Femur (tissue), 1 donor: Measurements from ENCODE around the gene PLPP6.
"Not testable (repeated sequence)": the region's sequence is repeated elsewhere in the genome, so short reads cannot be mapped to it uniquely, and the experiment has no call there.

Experiments
- DNase-seq: peaks from one replicate; pipeline ENCODE4 v3.0.0-alpha.2; 2017

The PLPP6 gene

GRCh38 chr9:4662108-4662988 lies at the start of gene PLPP6:
TSS of gene PLPP6 (plus strand) at chr9:4662294. CDS start at chr9:4662376, 82 bp downstream.
- peak; percentile 91 for DNase-seq

GRCh38 chr9:4614627-4615026 lies 47.5 kb upstream of the PLPP6 start:
- no peak for DNase-seq

- DNase-seq: no peak
Observed at GRCh38 chr9:4615251-4615650, 46.8 kb upstream of the PLPP6 start.

DNA sequence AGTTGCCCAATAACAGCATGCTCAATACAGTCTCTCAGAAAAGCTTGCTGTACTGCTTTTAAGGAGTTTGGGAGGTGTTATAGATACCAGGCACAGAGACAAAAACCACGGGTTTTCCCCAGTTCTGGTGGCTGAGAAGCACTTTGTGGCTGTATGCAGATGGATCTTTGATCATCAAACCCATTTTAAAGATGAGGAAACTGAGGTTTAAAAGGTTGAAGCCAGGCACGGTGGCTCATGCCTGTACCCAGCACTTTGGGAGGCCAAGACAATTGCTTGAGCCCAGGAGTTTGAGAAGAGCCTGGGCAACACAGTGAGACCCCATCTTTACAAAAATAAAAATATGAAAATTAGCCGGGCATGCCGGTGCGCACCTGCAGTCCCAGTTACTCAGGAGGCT lies 46.3 kb upstream of the PLPP6 start:
- no peak for DNase-seq

GRCh38 chr9:4617752-4618151 lies 44.3 kb upstream of the PLPP6 start:
- no peak for DNase-seq

- no peak for DNase-seq
Observed at GRCh38 chr9:4618700-4619099, 43.4 kb upstream of the PLPP6 start.

- DNase-seq: no peak
Observed at GRCh38 chr9:4620057-4620765, 41.9 kb upstream of the PLPP6 start.

DNA sequence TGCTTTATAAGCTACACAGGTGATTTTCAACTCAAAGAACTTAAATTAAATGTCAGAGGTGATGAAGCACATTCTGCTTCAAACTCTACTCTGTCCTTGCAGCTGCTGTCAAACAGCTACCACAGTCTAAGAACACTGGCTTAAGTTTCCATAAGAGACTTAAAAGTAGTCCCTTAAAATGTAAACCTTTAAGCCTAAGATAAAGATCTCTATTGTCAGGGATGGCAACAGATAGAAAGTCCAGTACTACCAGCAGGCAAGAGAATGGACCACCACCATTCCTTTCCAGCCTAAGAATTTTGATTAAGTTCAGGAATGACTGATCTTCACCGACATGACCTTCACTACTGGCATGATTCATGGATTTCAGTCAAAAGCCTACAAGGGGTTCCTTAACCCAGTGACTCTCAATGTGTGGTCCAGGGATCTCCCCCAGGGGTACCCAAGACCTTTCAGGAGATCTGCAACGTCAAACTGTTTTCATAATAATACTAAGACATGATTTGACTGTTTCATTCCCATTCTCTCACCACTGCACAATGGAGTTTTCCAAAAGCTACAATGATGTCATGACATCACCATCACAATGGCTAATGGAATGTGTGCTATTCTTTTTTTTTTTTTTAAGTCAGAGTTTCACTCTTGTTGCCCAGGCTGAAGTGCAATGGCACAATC lies 41.1 kb upstream of the PLPP6 start:
- no peak for DNase-seq

DNA sequence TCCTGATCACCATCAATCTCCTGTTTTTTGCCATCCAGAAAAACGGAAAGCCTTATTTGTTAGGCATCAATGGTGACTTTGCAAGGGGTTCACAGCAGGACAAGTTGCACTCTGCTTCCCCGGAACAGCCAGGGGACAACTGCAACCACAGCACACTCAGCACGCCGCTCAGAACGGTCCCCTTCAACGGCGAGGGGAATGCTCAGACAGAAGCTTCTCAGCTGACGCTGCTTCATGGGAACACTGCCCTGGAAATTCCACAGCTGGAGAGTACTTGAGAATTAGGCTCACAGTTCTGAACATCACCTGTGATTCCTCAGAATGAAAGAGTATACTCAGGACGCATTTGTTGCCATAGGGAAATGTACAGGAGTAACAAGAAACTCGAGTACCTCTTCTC lies 40.1 kb upstream of the PLPP6 start:
- no peak for DNase-seq

DNA sequence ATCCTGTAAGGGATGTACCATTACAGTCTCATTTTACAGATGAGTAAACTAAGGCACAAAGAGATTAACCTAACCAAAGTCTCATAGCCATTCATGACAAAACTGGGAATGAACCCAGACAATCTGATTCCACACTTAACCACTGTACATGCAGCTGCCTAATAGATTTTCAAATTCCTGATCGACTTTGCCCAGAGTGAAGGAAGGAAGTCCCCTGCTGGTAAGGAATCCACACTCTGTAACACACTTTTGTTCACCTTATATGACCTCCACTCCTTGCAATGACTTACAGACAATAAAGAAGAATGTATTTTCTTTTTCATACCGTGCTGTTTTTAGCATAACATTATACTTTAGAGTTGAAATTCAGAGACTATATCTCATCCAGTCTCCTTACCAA lies 31.3 kb upstream of the PLPP6 start:
- DNase-seq: no peak

- no peak for DNase-seq
Observed at GRCh38 chr9:4638968-4639367, 23.1 kb upstream of the PLPP6 start.

DNA sequence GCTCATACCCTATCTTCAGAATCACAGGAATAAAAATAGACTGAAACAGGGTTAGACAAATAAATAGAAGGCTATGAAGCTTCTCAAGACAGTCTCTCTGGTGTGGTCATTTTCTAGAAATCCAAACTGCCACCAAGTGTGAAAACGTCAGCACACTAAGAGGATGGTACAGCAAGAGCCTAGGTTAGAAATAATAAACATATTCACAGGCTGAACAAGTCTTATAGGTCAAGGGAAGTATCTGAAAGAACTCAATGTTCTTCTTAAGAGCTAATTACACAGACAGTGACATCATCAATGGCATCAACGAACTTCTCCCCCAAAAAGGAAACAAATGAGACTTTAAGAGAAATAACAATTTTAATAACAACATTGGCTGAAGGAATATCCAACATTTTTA lies 22.7 kb upstream of the PLPP6 start:
- no peak for DNase-seq

DNA sequence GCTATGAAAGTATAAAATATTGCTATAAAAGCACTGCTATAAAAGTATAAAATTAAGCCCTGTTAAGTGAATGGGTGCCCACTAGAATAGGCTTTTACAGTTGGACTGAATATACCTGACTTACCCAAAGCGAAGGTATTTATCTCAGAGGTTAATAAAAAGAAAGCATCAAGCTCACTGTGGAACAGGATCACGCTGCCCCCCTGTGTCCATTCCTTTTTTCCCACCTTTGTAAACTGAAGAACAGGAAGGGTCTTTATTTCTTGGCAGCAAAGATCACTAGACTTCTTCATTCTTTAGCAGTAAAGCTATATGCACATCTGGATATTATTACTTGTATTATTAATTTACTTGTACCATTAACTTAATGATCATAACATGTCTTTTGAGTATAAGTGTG lies 22.1 kb upstream of the PLPP6 start:
- no peak for DNase-seq

DNA sequence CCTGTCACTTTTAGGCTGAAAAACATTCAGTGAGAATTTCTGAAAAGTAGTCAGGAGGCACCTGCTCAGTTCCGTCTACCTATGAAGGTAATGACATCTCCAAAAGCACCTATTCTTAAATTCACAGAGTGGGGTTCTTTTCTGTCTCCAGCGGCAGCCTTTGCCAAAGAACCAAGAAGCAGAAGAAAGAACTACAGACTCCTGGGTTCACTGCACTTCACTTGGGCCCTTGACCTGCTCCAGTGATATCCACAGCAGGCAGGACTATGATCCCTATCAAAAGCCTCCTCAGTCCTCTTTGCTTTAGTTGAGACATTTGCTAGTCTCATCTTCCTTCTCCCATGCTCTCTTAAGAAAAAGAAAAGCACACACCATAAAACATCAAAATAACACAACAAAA lies 19.7 kb upstream of the PLPP6 start:
- no peak for DNase-seq

- DNase-seq: no peak
Observed at GRCh38 chr9:4654084-4654483, 8.0 kb upstream of the PLPP6 start.

- DNase-seq: no peak
Observed at GRCh38 chr9:4654538-4654937, 7.6 kb upstream of the PLPP6 start.

DNA sequence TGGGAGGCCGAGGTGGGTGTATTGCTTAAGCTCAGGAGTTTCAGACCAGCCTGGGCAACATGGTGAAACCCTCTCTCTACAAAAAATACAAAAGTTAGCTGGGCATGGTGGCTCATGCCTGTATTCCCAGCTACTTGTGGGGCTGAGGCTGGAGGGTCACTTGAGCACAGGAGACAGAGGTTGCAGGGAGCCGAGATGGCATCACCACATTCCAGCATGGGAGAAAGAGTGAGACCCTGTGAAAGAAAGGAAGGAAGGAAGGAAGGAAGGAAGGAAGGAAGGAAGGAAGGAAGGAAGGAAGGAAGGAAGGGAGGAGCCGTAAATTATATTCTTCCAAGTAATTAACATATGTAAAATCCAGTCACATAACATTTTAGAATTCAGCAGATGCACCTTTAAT lies 5.9 kb upstream of the PLPP6 start:
- not testable (repeated sequence) for DNase-seq

GRCh38 chr9:4656621-4657020 lies 5.5 kb upstream of the PLPP6 start:
- no peak for DNase-seq

DNA sequence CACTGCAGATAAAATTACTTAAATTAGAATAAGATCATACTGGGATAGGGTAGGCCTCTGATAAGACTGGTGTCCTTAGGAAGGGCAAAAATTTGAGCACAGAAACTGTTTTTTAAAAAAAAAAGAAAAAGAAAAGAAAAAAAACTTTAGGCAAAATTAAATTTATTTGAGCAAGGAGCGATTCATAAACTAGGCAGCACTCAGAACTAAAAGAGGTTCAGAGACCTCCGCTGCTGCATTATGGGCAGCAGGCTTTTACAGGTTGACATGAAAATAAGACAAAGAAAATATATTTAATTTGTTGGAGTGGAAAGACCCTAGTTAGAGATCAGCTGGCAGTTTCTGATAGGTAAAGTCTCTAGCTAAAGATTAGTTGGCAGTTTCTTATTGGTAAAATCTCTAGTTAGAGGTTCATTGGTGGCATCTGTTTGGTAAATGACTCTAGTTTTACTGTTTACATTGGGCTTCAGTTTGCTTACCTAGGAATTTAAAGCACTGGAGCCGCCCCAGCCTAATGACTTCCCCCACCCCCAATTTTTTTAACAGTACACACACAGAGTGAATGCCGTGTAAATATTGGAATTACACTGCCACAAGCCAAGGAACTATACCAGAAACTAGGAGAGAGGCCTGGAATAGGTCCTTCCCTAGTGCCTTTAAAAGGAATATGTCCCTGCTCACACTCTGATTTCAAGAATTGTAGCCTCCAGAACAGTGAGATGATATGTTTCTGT lies 4.5 kb upstream of the PLPP6 start:
- DNase-seq: no peak

- DNase-seq: not testable (repeated sequence)
Observed at GRCh38 chr9:4660665-4661064, 1.4 kb upstream of the PLPP6 start.

DNA sequence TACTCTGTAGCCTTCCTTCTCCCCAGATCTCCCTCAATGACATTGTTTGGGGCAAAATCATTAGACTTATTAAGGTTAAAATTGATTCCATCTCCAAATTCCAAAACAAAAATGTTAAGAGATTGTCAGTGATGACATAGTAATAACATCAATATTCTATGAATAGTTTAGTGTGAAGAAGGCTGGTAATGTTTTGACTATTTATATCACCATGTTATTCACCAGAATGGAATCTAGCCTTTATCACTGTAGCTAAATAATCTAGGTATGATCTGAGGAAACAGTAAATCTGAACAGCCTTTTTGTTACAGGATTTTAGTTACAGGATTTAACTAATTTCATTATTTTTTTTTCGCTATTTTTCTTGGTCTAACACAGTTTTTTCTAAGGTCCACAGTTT lies 929 bp upstream of the PLPP6 start:
- no peak for DNase-seq

- DNase-seq: no peak
Observed at GRCh38 chr9:4661611-4662010, 483 bp upstream of the PLPP6 start.
